Adipocyte (in vitro differentiated cells): ENCODE measurements around the gene DDX56.
"Not testable (repeated sequence)": the region's sequence is repeated elsewhere in the genome, so short reads cannot be mapped to it uniquely, and the experiment has no call there.

Source experiments
- DNase-seq: peaks from one replicate; pipeline ENCODE4 v3.0.0-alpha.2; 2015; ENCODE audit warnings: low read depth
- H3K27me3 ChIP-seq: replicated peaks from 2 replicates; pipeline ENCODE4 v1.7.0; 2013; ENCODE audit warnings: mild to moderate bottlenecking, low read length, moderate library complexity; ENCODE audit not compliant: control insufficient read depth, insufficient read depth
- H3K36me3 ChIP-seq: 2 replicates; pipeline ENCODE4 v1.7.0; 2013; ENCODE audit warnings: low read length, mild to moderate bottlenecking, moderate library complexity; ENCODE audit not compliant: control insufficient read depth, insufficient read depth, severe bottlenecking
- H3K4me1 ChIP-seq: 2 replicates; pipeline ENCODE4 v1.7.0; 2013; ENCODE audit warnings: mild to moderate bottlenecking, low read length, moderate library complexity; ENCODE audit not compliant: control insufficient read depth, insufficient read depth
- H3K4me3 ChIP-seq: 2 replicates; pipeline ENCODE4 v1.7.0; 2013; ENCODE audit warnings: mild to moderate bottlenecking, low read length, moderate library complexity
- H3K9ac ChIP-seq: 2 replicates; pipeline ENCODE4 v1.7.0; 2013; ENCODE audit warnings: mild to moderate bottlenecking, low read length, moderate library complexity
- H3K9me3 ChIP-seq: 2 replicates; pipeline ENCODE4 v1.7.0; 2013; ENCODE audit warnings: mild to moderate bottlenecking, low read length, moderate library complexity; ENCODE audit not compliant: control insufficient read depth

The DDX56 gene

GRCh38 chr7:44559485-44559884 is 14.2 kb downstream of the DDX56 start:
- Histone ChIP-seq H3K9me3 (no peaks in the 10 kb centered on the region), H3K4me3 (no peak overlapping the region), H3K36me3 (peaks cover 5% of the 10 kb centered on the region), H3K27me3 (no peaks in the 10 kb centered on the region), H3K4me1 (peaks cover 15% of the 10 kb centered on the region), H3K9ac (no peak overlapping the region)
- DNase-seq = no peak

- Histone ChIP-seq H3K4me1 (peaks cover 8% of the 10 kb centered on the region), H3K36me3 (no peaks in the 10 kb centered on the region), H3K27me3 (no peaks in the 10 kb centered on the region), H3K4me3 (no peak overlapping the region), H3K9me3 (no peaks in the 10 kb centered on the region), H3K9ac (no peak overlapping the region)
- DNase-seq = no peak
These were observed 16.2 kb downstream of the DDX56 start for GRCh38 chr7:44557485-44557884.

- H3K4me3 ChIP-seq = no peak overlapping the region
- no peaks in the 10 kb centered on the region for H3K27me3 ChIP-seq
- DNase-seq = no peak
These were observed 18.4 kb downstream of the DDX56 start for GRCh38 chr7:44555350-44555749.

GRCh38 chr7:44552473-44553005 is 21.2 kb downstream of the DDX56 start:
- not testable (repeated sequence) for H3K9me3 ChIP-seq, H3K9ac ChIP-seq, H3K4me3 ChIP-seq, H3K36me3 ChIP-seq, H3K27me3 ChIP-seq, H3K4me1 ChIP-seq, DNase-seq

More at GRCh38 chr7:44555350-44555749, 18.4 kb downstream of the DDX56 start:
- Histone ChIP-seq H3K9me3 (no peaks in the 10 kb centered on the region), H3K4me1 (no peaks in the 10 kb centered on the region), H3K36me3 (no peaks in the 10 kb centered on the region), H3K9ac (no peak overlapping the region)

- no peak for DNase-seq
- H3K4me3 ChIP-seq = no peak overlapping the region
These were observed 24.3 kb downstream of the DDX56 start for GRCh38 chr7:44549457-44549856.

GRCh38 chr7:44548893-44549292 is 24.8 kb downstream of the DDX56 start:
- no peak overlapping the region for H3K9ac ChIP-seq
- no peaks in the 10 kb centered on the region for H3K36me3 ChIP-seq
- H3K27me3 ChIP-seq = no peaks in the 10 kb centered on the region
- H3K9me3 ChIP-seq = no peaks in the 10 kb centered on the region
- no peak for DNase-seq
- H3K4me3 ChIP-seq = no peak overlapping the region
- no peaks in the 10 kb centered on the region for H3K4me1 ChIP-seq

More at GRCh38 chr7:44549457-44549856, 24.3 kb downstream of the DDX56 start:
- Histone ChIP-seq H3K9me3 (no peaks in the 10 kb centered on the region), H3K36me3 (no peaks in the 10 kb centered on the region), H3K4me1 (no peaks in the 10 kb centered on the region), H3K27me3 (no peaks in the 10 kb centered on the region), H3K9ac (no peak overlapping the region)

GRCh38 chr7:44547536-44548231 is 26.0 kb downstream of the DDX56 start:
- DNase-seq = no peak
- peaks cover 6% of the 10 kb centered on the region for H3K4me1 ChIP-seq
- no peak overlapping the region for H3K4me3 ChIP-seq
- H3K9me3 ChIP-seq = no peaks in the 10 kb centered on the region
- H3K9ac ChIP-seq = no peak overlapping the region
- no peaks in the 10 kb centered on the region for H3K27me3 ChIP-seq
- no peaks in the 10 kb centered on the region for H3K36me3 ChIP-seq

- no peaks in the 10 kb centered on the region for H3K9me3 ChIP-seq
- H3K4me3 ChIP-seq = no peak overlapping the region
- H3K4me1 ChIP-seq = peaks cover 7% of the 10 kb centered on the region
- no peak overlapping the region for H3K9ac ChIP-seq
- no peaks in the 10 kb centered on the region for H3K36me3 ChIP-seq
- H3K27me3 ChIP-seq = peaks cover 2% of the 10 kb centered on the region
- no peak for DNase-seq
These were observed 31.7 kb downstream of the DDX56 start for GRCh38 chr7:44541876-44542610.

GRCh38 chr7:44541028-44541869 is 32.5 kb downstream of the DDX56 start, which contains the start of gene NPC1L1:
Gene NPC1L1 (minus strand): TSS chr7:44541330. CDS start chr7:44541259, 71 bp downstream.
- peaks cover 7% of the 10 kb centered on the region for H3K4me1 ChIP-seq
- no peak for DNase-seq
- H3K27me3 ChIP-seq = peaks cover 2% of the 10 kb centered on the region
- H3K4me3 ChIP-seq = no peak within 1 kb of the TSS
- H3K9ac ChIP-seq = no peak within 1 kb of the TSS
- H3K9me3 ChIP-seq = no peaks in the 10 kb centered on the region
- H3K36me3 ChIP-seq = no peaks in the 10 kb centered on the region

- H3K4me3 ChIP-seq = no peak overlapping the region
- peaks cover 7% of the 10 kb centered on the region for H3K4me1 ChIP-seq
- DNase-seq = no peak
- H3K36me3 ChIP-seq = no peaks in the 10 kb centered on the region
- H3K27me3 ChIP-seq = peaks cover 2% of the 10 kb centered on the region
- H3K9ac ChIP-seq = no peak overlapping the region
- no peaks in the 10 kb centered on the region for H3K9me3 ChIP-seq
These were observed 33.1 kb downstream of the DDX56 start for GRCh38 chr7:44540592-44541027.
